K562 (cell line): Measurements from ENCODE around the gene IMMP2L. TPM values are rescaled to one million over a fixed set of nuclear protein-coding genes. Genes with fewer than 3 reads are reported as not detected.

Experiments
- ATF6 ChIP-seq: sonication (generic); formaldehyde crosslinking; IDR thresholded peaks from 2 replicates; pipeline ENCODE4 v1.4.0; 2020; ENCODE audit warnings: mild to moderate bottlenecking, missing genetic modification reagents
- CBFA2T3 ChIP-seq: fragments of 450-650 bp; IDR thresholded peaks from 2 replicates; pipeline ENCODE4 v1.6.1; 2017
- EP400 ChIP-seq: fragments of 450-650 bp; IDR thresholded peaks from 2 replicates; pipeline ENCODE4 v1.6.1; 2017; ENCODE audit warnings: antibody characterized with exemption, mild to moderate bottlenecking, moderate library complexity
- HDAC2 ChIP-seq: fragments of 450-650 bp; IDR thresholded peaks from 2 replicates; pipeline ENCODE4 v1.6.1; 2016; ENCODE audit warnings: mild to moderate bottlenecking
- HMBOX1 ChIP-seq: sonication (generic); IDR thresholded peaks from 2 replicates; pipeline ENCODE4 v1.6.1; 2016
- HNRNPH1 ChIP-seq: fragments of 200-400 bp; formaldehyde crosslinking; optimal IDR thresholded peaks from 2 replicates; pipeline ENCODE3; 2017; ENCODE audit warnings: low read depth, mild to moderate bottlenecking, low read length, moderate library complexity
- NCOR1 ChIP-seq: fragments of 450-650 bp; IDR thresholded peaks from 2 replicates; pipeline ENCODE4 v1.6.1; 2016; ENCODE audit warnings: mild to moderate bottlenecking, moderate library complexity
- SMAD4 ChIP-seq: fragments of 250-450 bp; sonication (Bioruptor Pico); conservative IDR thresholded peaks from 2 replicates; pipeline ENCODE4 v1.8.0; 2021; ENCODE audit warnings: inconsistent platforms, mild to moderate bottlenecking, moderate library complexity
- TBL1XR1 ChIP-seq, 2 experiments: IDR thresholded peaks; 2 replicates each; pipeline ENCODE4 v1.6.1; 2012; ENCODE audit warnings: improper control_type of control experiment in 2 of 2, low read length in 2 of 2, mild to moderate bottlenecking in 1 of 2
- XRCC5 ChIP-seq: fragments of 200-400 bp; formaldehyde crosslinking; IDR thresholded peaks from 2 replicates; pipeline ENCODE4 v1.6.1; 2017; ENCODE audit warnings: low read depth, mild to moderate bottlenecking, low read length
- ZBTB26 ChIP-seq: fragments of 450-650 bp; formaldehyde crosslinking; IDR thresholded peaks from 2 replicates; pipeline ENCODE4 v1.4.0; 2022; ENCODE audit warnings: missing genetic modification characterization
- ZNF12 ChIP-seq: sonication (generic); formaldehyde crosslinking; IDR thresholded peaks from 2 replicates; pipeline ENCODE4 v1.4.0; 2020; ENCODE audit warnings: mild to moderate bottlenecking, missing genetic modification reagents
- ZNF518B ChIP-seq: fragments of 250-450 bp; sonication (Bioruptor Pico); IDR thresholded peaks from 2 replicates; pipeline ENCODE4 v1.5.0; 2021; ENCODE audit warnings: mild to moderate bottlenecking, moderate library complexity
- ZNF609 ChIP-seq: sonication (generic); formaldehyde crosslinking; IDR thresholded peaks from 2 replicates; pipeline ENCODE4 v1.8.1; 2023; ENCODE audit warnings: missing genetic modification reagents, mild to moderate bottlenecking, borderline replicate concordance
- polyA plus RNA-seq, 8 experiments: library from polyadenylated mRNA; depleted of rRNA in 4 of 8; stranded (reverse) in 5 of 8; unstranded in 3 of 8; fragments of >200 nt; fragmentation: Nextera tagmentation in 2 of 8; fragmentation: Illumina TruSeq in 1 of 8; extraction: Ambion mirVana in 2 of 8; extraction: Trizol in 1 of 8; gene quantifications; 2 replicates each; pipeline versions ENCODE4 v1.2.1 to v1.2.3, GENCODE V29; 2011 to 2014; ENCODE audit warnings: inconsistent platforms in 1 of 8, missing spikeins in 1 of 8
- total RNA-seq, 7 experiments: library from RNA; depleted of rRNA in 6 of 7; stranded (reverse); fragments of >200 nt in 6 of 7; fragmentation: Illumina TruSeq in 2 of 7; extraction: Trizol in 2 of 7; gene quantifications; 2 replicates each; pipeline versions ENCODE4 v1.2.1 to v1.2.3, GENCODE V29; 2011 to 2021; ENCODE audit warnings: low replicate concordance in 1 of 7

The IMMP2L gene
- total and polyA plus RNA-seq, 9 of the 15 experiments (the other 6 are each of a cell fraction or from before 2014, with no cell fraction given), result 29.7 to 116 (median 53.0) TPM

GRCh38 chr7:110994028-110994967, 568.0 kb downstream of the IMMP2L start (continued):
- TF ChIP-seq ZNF609 (CRISPR knock-in tag) (no peak), CBFA2T3 (peak; percentile 95), HNRNPH1 (no peak), NCOR1 (peak; percentile 88), HMBOX1 (peak; percentile 62; the same call in 1 of the 2 replicates), XRCC5 (no peak), ZNF12 (no peak), HDAC2 (peak; percentile 78), SMAD4 (CRISPR knock-in tag) (no peak), EP400 (no peak), TBL1XR1 (IDR thresholded peaks at IDR 0.05; ENCODE audit: low read length in 2 of 2) (peak in 1 of 2 experiments; percentile 68; a peak in 1 of 4 replicates), ATF6 (CRISPR knock-in tag) (no peak), ZNF518B (no peak), ZBTB26 (CRISPR knock-in tag) (no peak)
